Stimulated activated CD8-positive, alpha-beta memory T cell treated with anti-CD3 and anti-CD28 coated beads, Interleukin-4, amount 100 ng/mL, for 24 hours (primary cell): ENCODE results near the gene KRT72.
"Not testable (repeated sequence)": the region's sequence is repeated elsewhere in the genome, so short reads cannot be mapped to it uniquely, and the experiment has no call there.

Experiments
- DNase-seq: peaks from one replicate; pipeline ENCODE4 v3.0.0-alpha.2; 2020; ENCODE audit warnings: low read depth

KRT72 gene

DNA sequence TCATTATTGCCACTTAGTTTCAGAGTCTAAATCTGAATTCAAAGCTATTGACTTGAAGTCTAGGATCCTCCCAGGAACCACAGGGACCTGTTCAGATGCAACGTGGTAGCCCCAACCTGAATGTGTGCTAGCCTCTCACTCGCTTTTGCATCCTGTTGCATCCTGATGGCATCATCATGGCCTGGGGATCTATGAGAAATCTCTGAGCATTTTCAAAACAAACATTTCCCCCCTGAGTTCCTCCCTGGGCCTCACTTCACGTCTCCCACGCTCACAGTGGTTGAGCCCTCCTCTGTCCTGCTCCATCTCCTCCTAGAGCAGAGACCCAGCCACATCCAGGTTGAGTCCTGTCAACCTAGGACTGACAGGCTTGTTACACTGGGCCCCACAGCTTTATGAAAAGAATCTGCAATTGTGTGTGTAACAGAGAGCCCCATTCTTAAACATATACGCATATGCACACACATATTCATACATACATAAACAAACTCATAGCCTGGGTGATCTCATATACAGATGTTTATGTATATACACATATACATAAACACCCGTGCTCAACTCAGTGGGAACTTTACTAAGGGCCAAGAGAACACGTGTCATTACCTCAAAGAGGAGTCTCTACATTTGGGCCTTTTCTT is 5.4 kb upstream of the KRT72 start:
- no peak for DNase-seq

DNA sequence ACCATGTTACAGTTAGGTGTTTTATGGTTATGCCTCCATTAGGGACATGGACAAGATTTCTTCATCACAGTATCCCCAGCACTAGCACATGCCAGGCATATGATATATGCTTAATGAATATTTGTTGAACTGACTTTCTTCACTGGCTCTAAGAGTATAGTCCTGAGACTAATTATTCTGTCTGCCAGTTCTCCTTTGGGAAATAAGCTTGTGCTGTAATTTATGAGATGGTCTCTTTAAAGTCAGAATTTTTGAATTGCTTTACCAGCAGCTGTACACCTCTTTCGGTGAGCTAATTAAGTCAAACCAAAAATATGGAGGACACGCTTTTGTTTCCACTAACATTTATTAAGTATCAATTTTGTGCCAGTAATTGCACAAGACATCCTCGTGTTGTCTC is 4.8 kb upstream of the KRT72 start:
- no peak for DNase-seq

GRCh38 chr12:52605542-52605941 is 4.3 kb upstream of the KRT72 start:
- DNase-seq, result no peak

DNA sequence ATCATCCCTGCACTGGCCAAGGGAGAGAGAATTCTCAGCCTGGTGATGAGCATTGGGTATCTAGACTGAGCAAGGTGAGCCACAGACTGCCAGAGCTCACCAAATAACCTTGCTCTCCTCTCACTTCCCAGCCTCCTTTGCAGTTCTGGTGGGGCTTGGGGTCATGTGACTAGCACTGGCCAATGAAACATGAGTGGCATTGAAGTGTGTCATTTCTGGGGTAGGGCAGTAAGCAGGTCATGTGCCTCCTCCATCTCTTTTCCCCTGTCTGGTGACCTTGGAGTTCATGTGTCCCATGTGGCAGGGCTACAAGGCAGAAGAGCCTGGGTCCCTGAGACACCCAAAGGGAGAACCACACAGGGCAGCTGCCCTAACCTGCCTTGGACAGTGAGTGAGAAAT is 3.6 kb upstream of the KRT72 start:
- no peak for DNase-seq

GRCh38 chr12:52603314-52603713 is 2.1 kb upstream of the KRT72 start:
- DNase-seq, result no peak

GRCh38 chr12:52602552-52602951 is 1.3 kb upstream of the KRT72 start:
- DNase-seq, result no peak

GRCh38 chr12:52601671-52602070 is 408 bp upstream of the KRT72 start:
- DNase-seq, result no peak

- DNase-seq, result no peak
Observed at GRCh38 chr12:52600475-52600874, 788 bp downstream of the KRT72 start.

GRCh38 chr12:52600071-52600470 is 1.2 kb downstream of the KRT72 start:
- DNase-seq, result no peak

DNA sequence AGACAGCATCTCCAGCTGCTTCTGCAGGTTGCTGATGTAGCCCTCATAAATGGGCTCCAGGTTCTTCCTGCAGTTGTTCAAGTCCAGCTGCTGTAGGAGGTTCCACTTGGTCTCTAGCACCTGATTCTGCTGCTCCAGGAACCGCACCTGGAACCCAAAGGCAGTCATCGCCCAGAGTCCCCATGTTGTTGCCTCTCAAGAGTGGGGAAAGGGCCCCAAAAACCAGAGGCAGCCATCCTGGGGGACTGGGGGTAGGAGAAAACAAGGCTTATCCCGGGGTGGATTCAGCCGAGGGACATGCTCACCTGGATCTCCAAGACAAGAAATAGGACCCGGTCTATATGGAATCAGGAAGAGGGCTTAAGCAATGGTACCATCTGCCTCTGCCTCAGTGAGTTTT is 2.3 kb downstream of the KRT72 start:
- no peak for DNase-seq

GRCh38 chr12:52594237-52594636 is 7.0 kb downstream of the KRT72 start:
- not testable (repeated sequence) for DNase-seq

- no peak for DNase-seq
Observed at GRCh38 chr12:52591521-52591920, 9.7 kb downstream of the KRT72 start.

DNA sequence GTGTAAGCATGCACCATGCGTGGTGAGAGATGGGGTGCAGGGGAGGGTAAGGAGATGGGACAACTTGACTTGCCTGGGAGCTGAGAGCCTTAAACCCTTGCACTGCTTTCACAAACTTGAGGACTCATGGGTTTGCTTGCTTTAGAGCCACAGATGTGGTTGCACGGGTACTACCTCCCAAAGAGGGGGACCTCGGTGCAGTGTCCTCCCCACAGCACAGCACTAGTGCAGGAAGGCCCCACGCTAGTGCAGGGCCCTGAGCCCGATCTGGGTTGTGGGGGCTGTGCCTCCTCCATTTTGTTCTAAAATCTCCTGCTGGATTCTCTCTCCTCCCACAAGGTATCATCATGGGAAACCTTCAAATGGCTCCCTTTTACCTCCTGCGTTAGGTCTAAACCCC is 11.2 kb downstream of the KRT72 start:
- DNase-seq, result no peak

GRCh38 chr12:52587563-52587962 is 13.7 kb downstream of the KRT72 start:
- no peak for DNase-seq

DNA sequence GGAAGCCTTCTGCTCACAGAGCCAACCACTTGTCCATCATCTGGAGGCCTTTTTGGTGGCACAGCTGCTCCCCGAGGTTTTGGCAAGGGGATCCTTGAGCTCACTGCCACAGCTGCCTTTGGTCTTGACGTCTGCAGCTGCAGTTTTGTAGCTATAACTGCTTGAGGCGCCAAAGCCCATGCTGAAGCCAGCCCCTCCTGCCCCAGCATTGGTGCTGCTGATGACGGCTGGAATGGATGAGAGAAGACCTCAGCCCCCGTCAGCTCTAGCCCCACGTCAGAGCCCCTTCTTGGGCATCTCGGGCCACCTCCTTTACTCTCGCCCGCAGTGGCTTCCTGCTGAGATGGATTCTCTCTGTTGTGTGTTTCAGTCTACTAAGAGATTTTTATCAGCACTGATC is 15.3 kb downstream of the KRT72 start:
- peak; percentile 24 for DNase-seq

- DNase-seq, result no peak
Observed at GRCh38 chr12:52585066-52585465, 16.2 kb downstream of the KRT72 start.

- DNase-seq, result no peak
Observed at GRCh38 chr12:52584156-52584682, 17.0 kb downstream of the KRT72 start.

- peak; percentile 44 for DNase-seq
Observed at GRCh38 chr12:52582971-52583456, 18.2 kb downstream of the KRT72 start.

GRCh38 chr12:52582486-52582885 is 18.8 kb downstream of the KRT72 start:
- no peak for DNase-seq

- DNase-seq, result no peak
Observed at GRCh38 chr12:52581481-52581880, 19.8 kb downstream of the KRT72 start.

- DNase-seq, result no peak
Observed at GRCh38 chr12:52581066-52581465, 20.2 kb downstream of the KRT72 start.

- DNase-seq, result no peak
Observed at GRCh38 chr12:52580496-52580895, 20.8 kb downstream of the KRT72 start.

DNA sequence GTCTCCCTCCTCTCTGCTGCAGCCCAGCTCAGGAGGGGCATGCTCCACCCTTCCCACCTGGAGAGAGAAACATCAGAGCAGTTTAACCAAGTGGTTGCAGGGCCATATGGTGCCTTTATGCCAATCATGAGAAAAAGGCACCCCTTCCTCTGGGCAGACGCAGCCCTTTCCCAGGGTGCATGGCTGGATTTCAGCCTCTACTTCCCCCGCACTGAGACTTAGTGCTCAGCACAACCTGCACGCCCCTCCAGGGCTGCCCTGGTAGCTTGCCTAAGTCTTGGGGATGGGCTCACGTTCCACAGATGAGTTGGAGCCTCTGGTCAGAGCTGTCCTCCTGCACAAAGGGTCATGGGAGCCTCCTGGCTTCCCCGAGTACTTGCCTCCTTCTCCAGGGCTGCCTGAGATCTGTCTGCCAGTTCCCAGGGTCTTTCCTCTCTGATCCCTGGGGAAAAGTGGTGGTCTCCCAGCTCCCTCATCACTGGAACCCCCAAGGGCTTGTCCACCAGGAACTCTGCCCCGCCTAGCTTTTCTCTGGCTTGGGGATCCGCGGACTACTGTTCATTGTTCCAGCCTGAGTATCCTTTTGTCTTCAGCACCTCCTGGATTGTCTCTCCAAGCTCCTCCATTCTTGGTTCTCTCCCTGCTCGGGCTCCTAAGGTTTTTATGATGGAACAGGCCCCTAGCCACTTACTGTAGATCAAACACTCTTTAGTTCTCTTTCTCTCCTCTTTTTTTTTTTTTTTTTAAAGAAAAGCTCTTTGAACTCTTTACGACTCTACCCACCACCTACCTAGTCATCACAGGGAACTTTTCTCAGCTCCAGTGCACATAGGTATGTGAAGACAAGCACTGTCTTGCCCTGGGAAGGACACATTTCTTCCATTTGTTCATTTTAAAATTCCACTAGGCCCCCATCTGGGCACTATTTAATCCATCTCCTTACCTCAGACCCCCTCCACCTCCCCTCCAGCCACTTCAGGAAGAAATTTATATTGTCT is 21.5 kb downstream of the KRT72 start:
- DNase-seq, result no peak
